Stomach smooth muscle (tissue), 2 donors: ENCODE results near the gene FH.
A peak's percentile ranks its signal among the peaks of the same experiment; 100 is the strongest.

Source experiments
- H3K27ac ChIP-seq: one replicate; pipeline ENCODE4 v1.7.0; 2013; ENCODE audit warnings: mild to moderate bottlenecking, low read length, inconsistent platforms
- H3K27me3 ChIP-seq, 2 donors: one replicate each; pipeline ENCODE4 v1.7.0; 2013; ENCODE audit warnings: low read length in 2 of 2; ENCODE audit not compliant: insufficient read depth in 2 of 2, control insufficient read depth in 1 of 2
- H3K36me3 ChIP-seq, 2 donors: one replicate each; pipeline ENCODE4 v1.7.0; 2013; ENCODE audit warnings: low read length in 2 of 2; ENCODE audit not compliant: control insufficient read depth in 2 of 2, insufficient read depth in 2 of 2
- H3K4me1 ChIP-seq: one replicate; pipeline ENCODE4 v1.7.0; 2013; ENCODE audit warnings: low read length; ENCODE audit not compliant: control insufficient read depth, insufficient read depth
- H3K4me3 ChIP-seq, 2 donors: one replicate each; pipeline ENCODE4 v1.7.0; 2013; ENCODE audit warnings: low read length in 2 of 2
- H3K9ac ChIP-seq, 2 donors: one replicate each; pipeline ENCODE4 v1.7.0; 2013; ENCODE audit warnings: low read length in 2 of 2, mild to moderate bottlenecking in 1 of 2
- H3K9me3 ChIP-seq, 2 donors: one replicate each; pipeline ENCODE4 v1.7.0; 2013; ENCODE audit warnings: low read length in 2 of 2; ENCODE audit not compliant: control insufficient read depth in 2 of 2
- donor health status: healthy.
- donor health status: Pancreatic carcinoma.

FH gene

GRCh38 chr1:241542199-241542907 is 22.8 kb upstream of the FH start:
- no peak overlapping the region for H3K9ac ChIP-seq
- H3K27ac ChIP-seq = no peak overlapping the region
- no peaks in the 10 kb centered on the region for H3K9me3 ChIP-seq
- no peaks in the 10 kb centered on the region for H3K27me3 ChIP-seq
- no peaks in the 10 kb centered on the region for H3K4me1 ChIP-seq
- no peaks in the 10 kb centered on the region for H3K36me3 ChIP-seq
- H3K4me3 ChIP-seq = no peak overlapping the region

DNA sequence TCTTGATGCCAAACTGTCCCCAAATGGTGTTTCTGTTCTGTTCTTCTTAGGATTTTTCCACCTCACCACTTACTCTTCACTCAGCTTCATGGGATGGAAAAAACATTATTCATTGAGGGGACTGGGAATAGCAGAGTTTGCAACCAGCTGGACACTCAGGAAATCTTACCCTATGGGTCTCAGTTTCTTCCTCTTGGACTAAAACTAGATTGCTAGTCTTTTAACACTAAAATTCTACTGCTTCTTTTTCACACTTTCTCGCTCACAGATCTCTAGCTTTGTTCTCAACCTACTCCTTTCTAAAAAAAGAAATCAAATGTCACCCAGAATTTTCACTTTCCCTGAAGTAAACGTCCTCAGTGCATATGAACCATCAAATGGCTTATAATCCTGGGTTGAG is 17.4 kb upstream of the FH start:
- H3K27me3 ChIP-seq = peaks cover 0 to 2% of the 10 kb centered on the region in 2 donors
- H3K4me3 ChIP-seq = no peak overlapping the region
- H3K27ac ChIP-seq = no peak overlapping the region
- H3K9me3 ChIP-seq = no peaks in the 10 kb centered on the region
- no peaks in the 10 kb centered on the region for H3K4me1 ChIP-seq
- H3K36me3 ChIP-seq = no peaks in the 10 kb centered on the region
- no peak overlapping the region for H3K9ac ChIP-seq

DNA sequence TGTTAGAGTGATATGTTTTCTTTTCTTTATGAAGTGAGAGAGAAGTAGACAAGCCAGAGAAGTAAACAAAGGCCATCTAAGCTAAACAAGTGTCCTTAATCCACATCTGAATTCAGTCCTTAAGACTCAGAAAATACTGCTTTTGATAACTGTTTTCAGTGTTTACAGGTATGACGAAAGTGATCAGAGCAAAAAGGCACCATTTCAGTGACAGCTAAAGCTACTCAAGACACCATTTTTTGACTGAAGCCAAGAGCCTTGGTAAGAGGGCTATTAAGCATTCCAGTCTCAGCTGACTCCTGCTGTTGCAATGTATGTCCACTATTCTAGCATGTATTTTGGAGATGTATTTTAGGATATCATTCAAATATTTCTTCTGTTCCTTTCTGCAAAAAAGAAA is 16.7 kb upstream of the FH start:
- Histone ChIP-seq H3K36me3 (no peaks in the 10 kb centered on the region), H3K4me1 (no peaks in the 10 kb centered on the region), H3K4me3 (no peak overlapping the region), H3K27me3 (peaks cover 0 to 2% of the 10 kb centered on the region in 2 donors), H3K27ac (no peak overlapping the region), H3K9me3 (no peaks in the 10 kb centered on the region), H3K9ac (no peak overlapping the region)

- Histone ChIP-seq H3K4me3 (no peak overlapping the region), H3K27ac (no peak overlapping the region)
Observed at GRCh38 chr1:241533326-241534115, 14.0 kb upstream of the FH start.

DNA sequence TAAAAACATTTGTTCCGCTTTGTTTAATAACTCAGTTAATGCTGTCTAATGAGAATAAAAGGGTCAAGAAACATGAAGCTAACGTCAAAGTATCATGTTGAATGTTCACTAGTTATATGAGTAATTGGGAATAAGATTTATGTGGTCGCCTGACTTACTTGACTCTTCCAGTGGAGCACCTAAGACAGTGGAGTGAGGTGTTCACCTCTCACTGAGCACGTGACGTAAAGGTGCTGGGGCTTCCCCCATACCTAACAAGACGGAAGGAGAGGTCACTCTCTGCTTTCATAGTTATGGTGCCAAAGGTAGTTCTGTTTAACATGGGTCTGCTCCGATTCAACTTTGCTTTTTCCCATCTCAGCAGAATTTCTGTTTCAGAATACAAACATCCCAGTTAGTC is 13.3 kb upstream of the FH start:
- H3K27ac ChIP-seq = no peak overlapping the region

More at GRCh38 chr1:241533326-241534115, 14.0 kb upstream of the FH start:
- H3K4me1 ChIP-seq = no peaks in the 10 kb centered on the region
- peaks cover 0 to 4% of the 10 kb centered on the region in 2 donors for H3K27me3 ChIP-seq
- H3K36me3 ChIP-seq = no peaks in the 10 kb centered on the region
- H3K9ac ChIP-seq = no peak overlapping the region
- no peaks in the 10 kb centered on the region for H3K9me3 ChIP-seq

GRCh38 chr1:241532162-241532531 is 12.6 kb upstream of the FH start, which contains the start of gene KMO:
Gene KMO, plus strand, starts transcription at chr1:241532378. Its CDS starts 67 bp downstream, at chr1:241532445.
- H3K9ac ChIP-seq = no peak within 1 kb of the TSS
- peak within 1 kb of the TSS; percentile 10 to 52 for H3K4me3 ChIP-seq
- H3K4me1 ChIP-seq = no peaks in the 10 kb centered on the region
- H3K27me3 ChIP-seq = peaks cover 0 to 4% of the 10 kb centered on the region in 2 donors
- H3K36me3 ChIP-seq = no peaks in the 10 kb centered on the region
- no peaks in the 10 kb centered on the region for H3K9me3 ChIP-seq
- H3K27ac ChIP-seq = no peak within 1 kb of the TSS

More for the DNA sequence above, 13.3 kb upstream of the FH start:
- Histone ChIP-seq H3K4me1 (no peaks in the 10 kb centered on the region), H3K36me3 (no peaks in the 10 kb centered on the region), H3K27me3 (peaks cover 0 to 4% of the 10 kb centered on the region in 2 donors), H3K4me3 (no peak overlapping the region), H3K9me3 (no peaks in the 10 kb centered on the region), H3K9ac (no peak overlapping the region)

DNA sequence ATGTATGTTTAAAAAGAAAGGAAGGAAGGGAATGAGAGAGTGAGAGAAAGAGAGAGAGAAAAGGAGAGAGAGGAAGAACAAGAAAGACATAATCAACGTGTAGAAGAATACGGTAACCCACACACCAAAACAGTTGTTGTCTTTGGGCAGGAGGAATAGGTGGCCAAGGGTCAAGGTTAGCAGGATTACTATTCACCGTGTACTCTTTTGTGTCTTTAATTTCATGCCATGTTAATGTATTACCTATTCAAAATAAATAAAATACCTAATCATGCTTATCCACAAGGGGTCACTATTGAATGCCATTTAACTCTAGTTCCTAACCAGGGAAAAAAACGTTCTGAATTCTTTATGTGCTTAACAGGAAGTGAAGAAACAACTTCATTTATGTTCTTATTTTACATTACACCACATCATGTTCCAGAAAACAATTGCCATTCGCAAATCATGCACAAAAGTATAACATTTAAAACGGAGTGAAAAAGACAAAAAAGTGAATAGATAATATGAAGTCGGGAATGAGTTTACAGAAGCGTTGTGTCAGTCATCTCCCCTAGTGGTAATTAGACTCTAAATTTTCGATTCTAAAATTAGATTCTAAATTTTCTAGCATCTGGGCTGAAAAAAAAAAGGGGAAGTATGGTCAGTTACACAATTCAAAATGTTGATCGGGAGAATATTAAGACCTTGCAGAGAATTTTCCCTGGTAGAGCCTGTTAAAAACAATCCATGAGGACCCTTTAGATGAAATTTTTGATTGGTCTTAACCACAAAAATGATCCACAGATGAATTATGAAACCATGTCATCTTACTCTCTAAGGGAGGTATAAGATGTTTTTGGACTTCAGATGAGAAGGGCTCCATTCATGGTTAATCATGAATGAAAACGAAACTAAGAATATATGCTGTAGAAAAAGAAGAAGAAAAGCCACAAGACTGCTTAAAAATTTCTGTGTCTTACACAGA is 11.9 kb upstream of the FH start:
- Histone ChIP-seq H3K36me3 (no peaks in the 10 kb centered on the region), H3K4me3 (peak overlapping the region; percentile 10 to 52), H3K9me3 (no peaks in the 10 kb centered on the region), H3K27me3 (peaks cover 0 to 4% of the 10 kb centered on the region in 2 donors), H3K9ac (no peak overlapping the region), H3K27ac (no peak overlapping the region), H3K4me1 (no peaks in the 10 kb centered on the region)

DNA sequence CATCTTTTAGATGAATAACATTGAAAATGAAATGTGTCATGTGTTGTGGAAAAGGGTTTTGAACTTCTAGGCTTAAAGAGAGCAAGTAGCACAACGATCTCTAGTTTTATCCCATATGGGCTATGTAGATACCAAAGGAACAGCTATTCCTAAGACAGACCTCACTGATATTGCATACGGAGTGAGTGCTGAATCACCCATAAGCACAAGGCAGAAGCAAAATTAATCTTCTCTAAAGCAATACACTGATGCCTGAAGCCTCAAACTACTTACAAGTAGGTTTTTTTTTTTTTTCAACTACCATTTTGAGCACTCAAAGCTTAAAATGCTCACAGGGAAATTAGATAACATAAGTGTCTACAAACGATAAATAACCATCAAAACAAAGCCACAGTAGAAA is 7.6 kb upstream of the FH start:
- Histone ChIP-seq H3K9me3 (no peaks in the 10 kb centered on the region), H3K4me1 (no peaks in the 10 kb centered on the region), H3K9ac (no peak overlapping the region), H3K27me3 (peaks cover 4 to 10% of the 10 kb centered on the region in 2 donors), H3K36me3 (no peaks in the 10 kb centered on the region), H3K4me3 (no peak overlapping the region), H3K27ac (no peak overlapping the region)

GRCh38 chr1:241525026-241525425 is 5.5 kb upstream of the FH start:
- H3K36me3 ChIP-seq = no peaks in the 10 kb centered on the region
- H3K4me3 ChIP-seq = no peak overlapping the region
- no peak overlapping the region for H3K27ac ChIP-seq
- no peaks in the 10 kb centered on the region for H3K9me3 ChIP-seq
- no peak overlapping the region for H3K9ac ChIP-seq
- peaks cover 4 to 9% of the 10 kb centered on the region in 2 donors for H3K27me3 ChIP-seq
- no peaks in the 10 kb centered on the region for H3K4me1 ChIP-seq

DNA sequence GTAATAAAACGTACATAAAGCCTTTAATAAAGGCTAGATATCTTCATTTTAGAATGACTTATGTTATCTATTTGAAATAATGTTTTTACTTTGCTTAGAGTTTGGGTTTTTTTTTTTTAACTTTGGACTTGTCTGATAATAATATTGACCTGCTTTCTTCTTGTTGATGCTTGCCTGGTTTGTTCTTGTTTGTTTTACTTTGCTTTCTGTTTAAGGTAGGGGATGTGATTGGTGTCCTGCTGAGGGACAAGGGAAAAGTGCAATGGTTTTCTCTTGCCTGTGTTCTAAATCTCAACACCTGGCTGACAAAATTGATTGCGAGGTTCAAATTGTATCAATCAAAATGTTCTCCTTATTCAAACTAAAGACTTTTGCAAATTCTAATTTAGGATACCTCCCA is 2.2 kb upstream of the FH start:
- Histone ChIP-seq H3K27me3 (peaks cover 4 to 8% of the 10 kb centered on the region in 2 donors), H3K9ac (no peak overlapping the region), H3K9me3 (no peaks in the 10 kb centered on the region), H3K4me3 (no peak overlapping the region), H3K27ac (no peak overlapping the region), H3K4me1 (no peaks in the 10 kb centered on the region), H3K36me3 (no peaks in the 10 kb centered on the region)
